Measurements from ENCODE around the gene RXRG.

DNA sequence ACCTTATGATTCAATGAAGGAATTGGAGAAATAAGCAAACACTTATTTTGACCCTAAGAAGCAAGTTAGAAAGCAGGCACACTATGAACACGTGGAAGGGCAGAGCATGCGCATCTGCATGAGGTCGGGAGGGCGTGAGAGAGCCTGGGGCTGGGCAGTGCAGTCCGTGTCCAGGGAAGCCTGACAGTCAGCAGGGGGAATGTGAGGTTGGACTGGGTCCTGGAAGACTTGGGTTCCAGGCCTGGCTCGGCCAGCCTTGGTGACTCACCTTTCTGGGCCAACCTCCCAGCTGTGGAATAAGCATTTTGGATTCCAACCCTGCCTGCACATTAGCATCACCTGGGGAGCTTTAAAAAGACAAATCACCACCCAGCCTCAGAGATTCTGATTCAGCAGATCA lies 61.9 kb downstream of the RXRG start:
- TF ChIP-seq POLR2AphosphoS5 (IDR thresholded peaks at IDR 0.05; ENCODE audit: borderline replicate concordance, low read depth, low read length): no peak
- no peak for TF ChIP-seq EZH2 (IDR thresholded peaks at IDR 0.05)
- TF ChIP-seq FOXP2 (optimal IDR thresholded peaks at IDR 0.05; ENCODE audit: control extremely low read depth, extremely low read length, insufficient read depth): no peak

All from SK-N-MC (cell line).